NOMO-1 treated with DMSO at 0.1 percent for 48 hours (cell line): ENCODE results near the gene ANXA1.
A peak's percentile ranks its signal among the peaks of the same experiment; 100 is the strongest.

ENCODE experiments used
- DNase-seq: peaks from one replicate; lab custom pipeline; 2025; ENCODE audit not compliant: unreplicated experiment; lab: John Stamatoyannopoulos, UW

The ANXA1 gene

GRCh38 chr9:73151653-73152542, at the start of gene ANXA1:
TSS of gene ANXA1 (plus strand) at chr9:73151865. CDS start at chr9:73158536, 6,671 bp downstream.
- DNase-seq = peak; percentile 67

- DNase-seq = no peak
Measured at GRCh38 chr9:73104342-73104741, 47.3 kb upstream of the ANXA1 start.

GRCh38 chr9:73104921-73105320, 46.7 kb upstream of the ANXA1 start:
- DNase-seq = no peak

GRCh38 chr9:73107489-73108069, 44.1 kb upstream of the ANXA1 start:
- DNase-seq = peak; percentile 43

GRCh38 chr9:73114058-73114457, 37.6 kb upstream of the ANXA1 start:
- DNase-seq = no peak

GRCh38 chr9:73114958-73115357, 36.7 kb upstream of the ANXA1 start:
- DNase-seq = no peak

GRCh38 chr9:73116031-73116430, 35.6 kb upstream of the ANXA1 start:
- no peak for DNase-seq

- DNase-seq = no peak
Measured at GRCh38 chr9:73116880-73117279, 34.8 kb upstream of the ANXA1 start.

GRCh38 chr9:73118286-73118685, 33.4 kb upstream of the ANXA1 start:
- no peak for DNase-seq

- no peak for DNase-seq
Measured at GRCh38 chr9:73118898-73119554, 32.6 kb upstream of the ANXA1 start.

- no peak for DNase-seq
Measured at GRCh38 chr9:73121375-73121935, 30.2 kb upstream of the ANXA1 start.

GRCh38 chr9:73125651-73126050, 26.0 kb upstream of the ANXA1 start:
- no peak for DNase-seq

GRCh38 chr9:73129941-73130685, 21.6 kb upstream of the ANXA1 start:
- peak; percentile 20 for DNase-seq

GRCh38 chr9:73131461-73131860, 20.2 kb upstream of the ANXA1 start:
- DNase-seq = no peak

GRCh38 chr9:73132034-73132776, 19.5 kb upstream of the ANXA1 start:
- DNase-seq = peak; percentile 64

- no peak for DNase-seq
Measured at GRCh38 chr9:73133022-73133651, 18.5 kb upstream of the ANXA1 start.

- DNase-seq = no peak
Measured at GRCh38 chr9:73133921-73134407, 17.7 kb upstream of the ANXA1 start.

- DNase-seq = no peak
Measured at GRCh38 chr9:73135394-73135793, 16.3 kb upstream of the ANXA1 start.

GRCh38 chr9:73137286-73137899, 14.3 kb upstream of the ANXA1 start:
- DNase-seq = no peak
